HCEC 1CT (cell line): ENCODE measurements around the gene ANKS1A.

Experiments used
- DNase-seq: peaks from one replicate; pipeline ENCODE4 v3.0.0-alpha.2; 2017

ANKS1A gene

DNA sequence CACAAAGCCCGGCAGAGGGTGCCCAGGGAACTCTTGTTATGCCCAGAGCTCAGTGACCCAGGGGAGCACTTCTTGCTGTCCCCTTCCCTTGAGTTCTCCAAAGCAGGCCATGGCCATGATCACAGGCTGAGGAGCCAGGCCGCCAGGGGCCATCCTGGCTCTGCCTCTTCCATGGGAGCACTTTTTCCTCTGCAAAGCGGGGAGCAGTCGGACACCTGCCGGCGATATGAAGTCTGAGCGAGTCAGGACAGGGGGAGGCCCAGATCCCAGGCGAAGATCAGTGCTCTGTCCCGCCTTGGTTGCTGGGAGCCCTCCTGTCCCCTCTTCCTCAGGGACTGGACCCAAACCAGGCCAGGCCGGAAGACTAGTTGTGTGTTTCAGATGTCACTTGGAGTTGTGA lies 184.2 kb downstream of the ANKS1A start:
- DNase-seq = no peak

GRCh38 chr6:35073766-35074471 lies 184.9 kb downstream of the ANKS1A start:
- DNase-seq = no peak

DNA sequence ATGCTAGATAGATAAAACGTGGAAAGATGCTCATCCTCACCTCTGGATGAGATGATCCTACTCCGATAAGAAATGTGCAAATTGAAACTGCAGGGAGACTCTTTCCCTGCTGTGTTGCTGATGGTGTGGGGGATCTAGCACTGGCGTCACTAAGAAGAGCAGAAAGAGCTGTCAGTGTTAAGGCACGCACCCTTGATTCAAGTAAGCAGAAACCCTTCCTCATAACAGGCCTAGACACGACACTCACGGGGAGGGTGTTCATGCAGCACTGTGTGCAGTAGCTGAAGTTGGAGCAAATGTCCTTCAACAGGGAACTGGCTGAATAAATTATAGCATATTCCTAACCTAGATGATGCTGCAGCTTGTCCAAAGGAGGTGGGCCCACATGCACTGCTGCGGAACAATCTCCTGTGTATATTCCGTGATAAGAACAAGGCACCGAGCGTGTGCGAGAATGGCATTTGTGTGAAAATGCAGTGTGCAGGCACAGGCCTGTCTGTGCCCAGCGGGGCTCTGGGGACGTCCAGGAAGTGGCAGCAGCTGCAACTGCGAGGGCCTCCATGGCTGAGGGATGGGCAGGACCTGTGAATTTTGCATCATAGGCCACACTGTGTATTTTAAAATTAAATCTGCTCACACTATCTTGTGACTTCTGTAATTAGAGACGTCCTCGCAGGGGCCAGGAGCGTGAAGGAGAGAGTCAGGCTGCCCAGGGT lies 188.1 kb downstream of the ANKS1A start:
- no peak for DNase-seq

- DNase-seq = no peak
These were observed 188.7 kb downstream of the ANKS1A start for GRCh38 chr6:35077713-35078105.

- DNase-seq = no peak
These were observed 189.3 kb downstream of the ANKS1A start for GRCh38 chr6:35078226-35078850.

GRCh38 chr6:35078896-35079295 lies 189.8 kb downstream of the ANKS1A start:
- DNase-seq = no peak

DNA sequence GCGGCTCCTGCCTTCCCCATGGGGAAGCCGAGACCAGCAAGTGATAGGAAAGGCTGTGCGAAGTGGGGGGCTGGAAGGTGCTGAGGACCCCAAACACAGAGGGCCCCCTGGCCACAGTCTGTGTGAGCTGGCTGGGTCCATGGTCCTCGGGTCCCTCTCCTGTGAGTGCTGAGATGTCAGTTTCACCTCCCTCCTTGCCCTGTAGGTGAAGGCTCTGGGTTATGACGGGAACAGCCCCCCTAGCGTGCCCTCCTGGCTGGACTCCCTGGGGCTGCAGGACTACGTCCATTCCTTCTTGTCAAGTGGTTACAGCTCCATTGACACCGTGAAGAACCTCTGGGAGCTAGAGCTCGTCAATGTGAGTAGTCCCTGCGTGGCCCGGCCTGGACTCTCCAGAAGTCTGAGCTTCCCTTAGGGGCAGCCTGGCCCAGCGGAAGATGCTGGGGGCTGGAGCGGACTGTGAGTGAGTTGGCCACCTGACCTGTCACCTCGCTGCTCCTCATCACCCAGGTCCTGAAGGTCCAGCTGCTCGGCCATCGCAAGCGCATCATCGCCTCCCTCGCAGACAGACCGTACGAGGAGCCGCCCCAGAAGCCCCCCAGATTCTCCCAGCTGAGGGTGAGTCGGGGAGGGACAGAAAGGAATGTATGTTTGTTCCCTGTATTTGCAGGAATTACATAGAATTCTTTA lies 190.4 kb downstream of the ANKS1A start:
- DNase-seq = no peak

GRCh38 chr6:35080016-35080680 lies 191.1 kb downstream of the ANKS1A start:
- no peak for DNase-seq

DNA sequence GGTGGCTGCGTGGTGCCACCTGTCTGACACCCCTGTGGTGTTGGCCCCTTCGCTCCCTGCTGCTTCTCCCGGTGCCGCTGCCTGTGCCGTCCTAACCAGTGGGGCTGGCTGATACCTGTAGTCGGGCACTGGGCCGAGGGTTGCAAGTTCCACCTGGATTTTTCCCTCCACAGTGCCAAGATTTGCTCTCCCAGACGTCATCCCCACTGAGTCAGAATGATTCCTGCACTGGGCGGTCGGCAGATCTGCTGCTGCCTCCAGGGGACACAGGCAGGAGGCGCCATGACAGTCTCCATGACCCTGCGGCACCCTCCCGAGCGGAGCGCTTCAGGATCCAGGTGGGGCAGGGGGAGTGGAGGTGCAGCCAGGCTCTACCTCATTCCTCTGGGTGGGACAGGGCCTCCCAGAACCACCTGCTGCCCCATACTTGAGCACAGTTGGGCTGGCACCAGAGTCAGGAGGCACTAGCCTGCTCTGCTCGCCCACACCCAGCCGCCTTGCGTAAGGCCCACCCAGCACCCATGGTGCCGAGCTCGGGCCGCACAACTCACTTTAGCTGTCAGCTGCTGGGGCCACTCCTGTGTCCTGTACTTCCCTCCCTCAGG lies 191.9 kb downstream of the ANKS1A start:
- no peak for DNase-seq

GRCh38 chr6:35081426-35081851 lies 192.4 kb downstream of the ANKS1A start:
- DNase-seq = no peak

DNA sequence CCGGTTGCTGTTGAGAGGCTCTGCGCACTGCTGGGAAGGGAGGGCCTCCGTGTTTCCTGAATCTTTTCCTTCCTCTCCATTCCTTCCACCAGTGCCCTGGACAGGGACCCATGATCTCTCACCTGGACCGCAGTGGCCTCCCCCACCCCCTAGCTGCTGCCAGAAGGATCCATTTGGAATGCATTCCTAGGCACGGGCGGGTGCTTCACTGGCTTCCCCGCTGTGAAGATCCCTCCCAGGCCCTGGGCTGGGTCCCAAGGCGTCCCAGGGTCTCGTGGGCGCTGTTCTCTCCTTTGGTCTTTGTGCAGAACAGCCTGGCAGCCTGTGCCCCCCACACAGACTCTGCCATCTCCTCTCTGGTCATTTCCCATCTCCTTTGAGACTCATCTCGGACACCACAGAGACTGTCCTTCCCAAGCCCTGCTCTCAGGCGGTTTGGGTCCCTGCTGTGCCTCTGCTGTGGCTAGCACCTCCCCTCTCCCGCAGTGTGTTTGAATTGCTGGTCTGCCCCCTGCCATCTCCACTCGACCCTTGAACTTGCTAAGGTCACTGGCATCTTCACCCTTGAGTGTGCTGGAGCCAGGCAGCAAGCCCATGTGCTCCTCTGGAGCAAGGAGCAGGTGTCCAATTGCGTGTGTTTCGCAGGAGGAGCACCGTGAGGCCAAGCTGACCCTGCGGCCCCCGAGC lies 193.1 kb downstream of the ANKS1A start:
- no peak for DNase-seq

DNA sequence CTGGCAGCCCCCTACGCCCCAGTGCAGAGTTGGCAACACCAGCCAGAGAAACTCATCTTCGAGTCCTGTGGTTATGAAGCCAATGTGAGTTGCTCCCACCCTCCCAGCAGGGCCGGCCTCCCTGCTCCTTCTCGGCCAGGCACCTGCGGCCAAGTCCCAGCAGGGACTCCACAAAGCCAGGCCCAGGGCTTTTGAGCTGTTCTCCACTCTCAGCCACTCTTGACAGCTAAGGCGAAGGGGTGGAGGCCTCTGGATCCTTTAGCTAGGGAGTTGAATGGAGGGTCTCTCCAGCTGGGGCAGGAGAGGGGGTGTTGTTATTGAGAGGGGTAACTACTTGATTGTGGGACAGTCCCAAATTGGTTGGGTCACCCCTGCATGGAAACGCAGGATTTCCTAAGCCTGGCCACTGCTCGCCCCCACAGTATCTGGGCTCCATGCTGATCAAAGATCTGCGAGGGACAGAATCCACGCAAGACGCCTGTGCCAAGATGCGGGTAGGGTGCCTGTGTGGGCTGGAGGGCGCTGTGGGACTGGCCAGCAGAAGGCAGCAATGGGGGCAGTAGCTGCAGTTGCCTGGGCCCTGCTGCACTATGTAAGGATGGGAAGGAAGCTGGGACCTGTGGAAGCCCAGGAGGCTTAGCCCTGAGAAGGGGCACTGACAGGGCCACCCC lies 193.8 kb downstream of the ANKS1A start:
- no peak for DNase-seq

DNA sequence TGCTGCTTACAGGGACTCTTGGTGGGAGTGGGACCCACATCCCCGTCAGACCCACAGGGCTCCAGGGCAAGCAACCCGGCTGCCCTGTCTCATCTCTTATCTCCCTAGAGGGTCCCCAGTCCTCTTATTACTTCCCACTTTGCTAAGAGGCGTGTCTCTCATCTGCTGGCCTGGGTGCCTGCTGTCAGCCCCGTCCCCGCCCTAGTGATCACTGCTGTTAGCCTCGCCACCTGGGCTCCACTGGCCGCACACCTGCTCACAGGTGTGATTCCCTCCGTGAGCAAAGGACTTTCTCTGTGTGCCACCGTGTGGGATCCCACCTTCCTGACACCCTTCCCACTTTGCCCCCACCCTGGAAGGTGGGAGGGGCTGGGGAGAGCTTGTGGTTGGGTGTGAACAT lies 194.5 kb downstream of the ANKS1A start:
- DNase-seq = no peak

- no peak for DNase-seq
These were observed 195.0 kb downstream of the ANKS1A start for GRCh38 chr6:35084041-35084491.

GRCh38 chr6:35084511-35085203 lies 195.6 kb downstream of the ANKS1A start:
- no peak for DNase-seq

DNA sequence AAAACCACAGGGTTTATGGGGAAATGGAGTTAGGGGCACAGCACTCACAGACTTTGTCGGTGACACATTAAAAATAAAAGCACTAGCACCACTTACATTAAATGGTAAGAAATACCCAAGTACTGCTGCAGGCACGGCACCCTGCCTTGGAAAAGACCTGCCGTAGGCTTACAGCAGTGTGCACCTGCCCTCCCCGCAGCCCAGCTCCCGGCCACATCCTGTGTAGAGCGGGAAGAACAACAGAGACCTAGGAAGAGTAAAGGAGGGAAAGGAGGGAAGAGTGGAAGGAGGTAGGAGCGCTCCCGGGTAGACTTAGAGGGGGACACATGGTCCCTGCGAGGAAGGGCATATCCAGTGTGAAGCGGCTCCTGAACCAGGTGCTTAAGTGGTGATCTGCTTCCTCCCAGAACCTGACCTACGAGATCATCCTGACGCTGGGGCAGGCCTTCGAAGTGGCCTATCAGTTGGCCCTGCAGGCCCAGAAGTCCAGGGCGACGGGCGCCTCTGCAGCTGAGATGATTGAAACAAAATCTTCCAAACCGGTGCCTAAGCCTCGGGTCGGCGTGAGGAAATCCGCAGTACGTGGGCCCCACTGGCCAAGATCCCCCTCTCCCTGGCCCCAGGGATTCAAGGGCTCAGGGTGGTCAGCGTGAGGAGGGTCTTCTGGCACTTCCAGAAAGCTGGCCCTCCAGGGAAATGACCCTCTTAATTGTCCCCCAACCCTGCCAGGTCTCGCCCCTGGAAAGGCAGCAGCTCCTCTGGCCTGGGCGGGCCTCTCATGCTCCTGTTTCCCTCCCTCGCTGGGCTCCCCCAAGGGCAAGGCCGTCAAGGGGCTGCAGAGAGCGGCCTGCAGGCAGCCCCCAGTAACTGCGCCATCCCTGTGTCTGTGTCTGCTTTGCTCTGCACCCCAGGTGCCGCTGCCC lies 196.6 kb downstream of the ANKS1A start:
- DNase-seq = no peak

DNA sequence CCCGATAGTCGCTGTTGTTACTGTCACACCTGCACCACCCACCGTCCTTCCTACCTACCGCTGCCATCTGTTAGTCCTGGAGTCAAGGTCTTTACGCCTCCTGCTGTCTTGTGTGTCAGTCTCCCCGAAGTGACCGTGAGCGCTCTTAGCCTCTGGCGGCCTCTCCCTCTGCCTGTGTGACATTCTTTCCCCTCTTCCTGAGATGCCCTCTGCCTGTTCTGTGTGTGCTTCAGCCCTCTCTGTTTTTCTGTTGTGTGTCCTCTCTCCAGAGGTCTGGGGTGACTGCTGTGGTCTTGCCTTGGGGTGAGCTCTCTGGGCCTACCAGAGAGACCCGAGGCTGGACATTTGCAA lies 197.2 kb downstream of the ANKS1A start:
- DNase-seq = no peak

- no peak for DNase-seq
These were observed 197.7 kb downstream of the ANKS1A start for GRCh38 chr6:35086636-35087360.
